GM18526 (cell line): ENCODE results near the gene CD109.

Source experiments
- POLR2A ChIP-seq: IDR thresholded peaks from 3 replicates; pipeline ENCODE4 v1.6.1; 2011; ENCODE audit not compliant: insufficient read length; ENCODE audit errors: extremely low read depth

CD109 gene

DNA sequence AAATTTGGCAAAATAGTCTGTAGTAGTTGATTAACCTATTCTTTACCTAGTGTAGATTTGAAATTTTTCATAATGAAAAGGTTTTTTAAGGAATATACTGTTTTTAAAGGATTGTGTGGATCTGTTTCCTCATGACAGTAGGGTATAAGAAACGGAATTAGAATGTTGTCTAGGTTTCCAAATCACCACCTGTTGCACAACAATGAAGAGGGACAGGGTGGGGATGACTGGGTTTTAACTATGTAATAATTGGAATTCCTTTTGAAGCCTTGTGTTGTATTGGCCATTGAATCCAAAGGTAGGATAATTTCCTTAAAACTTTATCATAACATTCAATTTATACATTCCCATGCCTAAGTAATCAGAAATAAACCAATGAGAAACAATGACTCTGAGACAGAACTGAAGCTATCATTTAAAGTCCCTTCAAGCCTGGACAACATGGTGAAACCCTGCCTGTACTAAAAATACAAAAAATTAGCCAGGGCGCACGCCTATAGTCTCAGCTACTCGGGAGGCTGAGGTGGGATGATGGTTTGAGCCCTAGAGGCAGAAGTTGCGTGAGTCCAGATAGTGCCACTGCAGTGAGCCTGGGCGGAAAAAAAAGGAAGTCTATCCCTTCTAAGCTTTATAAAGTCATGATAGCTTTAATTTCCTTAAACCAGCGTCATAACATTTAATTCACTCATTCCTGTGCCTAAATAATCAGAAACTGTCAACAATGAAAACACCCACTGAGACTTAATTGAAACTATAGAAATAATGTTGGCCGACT is 23.9 kb upstream of the CD109 start:
- no peak for TF ChIP-seq POLR2A

GRCh38 chr6:73675466-73676098 is 20.4 kb upstream of the CD109 start:
- no peak for TF ChIP-seq POLR2A

DNA sequence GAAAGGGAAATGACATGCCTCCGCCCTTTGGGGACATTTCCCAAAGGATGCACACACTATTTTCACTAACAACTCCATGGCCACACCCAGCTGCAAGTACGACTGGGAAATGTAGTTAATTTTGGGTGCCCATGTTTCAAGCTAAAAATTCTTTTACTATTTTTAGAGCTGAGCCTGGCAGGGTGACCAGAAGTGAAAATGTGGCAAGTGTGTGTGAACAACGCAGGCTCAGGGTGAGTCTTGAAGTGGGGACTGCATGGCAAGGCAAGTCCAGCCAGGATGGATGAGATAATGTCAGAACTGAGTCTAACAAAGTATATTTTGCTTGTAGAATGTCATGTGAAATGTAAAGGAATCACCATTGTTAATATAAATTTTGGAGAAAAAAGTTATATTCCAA is 17.0 kb upstream of the CD109 start:
- TF ChIP-seq POLR2A, result no peak

- no peak for TF ChIP-seq POLR2A
Observed at GRCh38 chr6:73680289-73680918, 15.6 kb upstream of the CD109 start.

GRCh38 chr6:73688351-73688750 is 7.7 kb upstream of the CD109 start:
- TF ChIP-seq POLR2A, result no peak

- TF ChIP-seq POLR2A, result no peak
Observed at GRCh38 chr6:73690056-73690455, 5.9 kb upstream of the CD109 start.

DNA sequence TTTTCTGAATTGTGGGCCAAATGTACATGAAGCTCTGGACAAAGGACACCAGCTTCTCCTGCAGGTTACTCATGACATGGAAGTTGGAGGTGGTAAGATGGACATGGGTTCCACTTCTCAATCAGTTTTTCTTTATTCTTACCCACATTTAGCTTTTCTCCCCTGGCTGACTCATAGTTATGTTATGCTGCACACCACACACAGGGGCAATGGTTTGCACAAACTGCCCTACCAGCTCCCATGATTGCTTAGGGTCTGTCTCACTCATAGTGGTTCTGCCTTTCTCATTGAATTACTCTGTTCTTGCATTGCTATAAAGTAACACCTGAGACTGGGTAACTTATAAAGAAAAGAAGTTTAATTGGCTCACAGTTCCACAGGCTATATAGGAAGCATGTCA is 4.5 kb upstream of the CD109 start:
- TF ChIP-seq POLR2A, result no peak

- TF ChIP-seq POLR2A, result no peak
Observed at GRCh38 chr6:73694711-73695411, 1.1 kb upstream of the CD109 start.

DNA sequence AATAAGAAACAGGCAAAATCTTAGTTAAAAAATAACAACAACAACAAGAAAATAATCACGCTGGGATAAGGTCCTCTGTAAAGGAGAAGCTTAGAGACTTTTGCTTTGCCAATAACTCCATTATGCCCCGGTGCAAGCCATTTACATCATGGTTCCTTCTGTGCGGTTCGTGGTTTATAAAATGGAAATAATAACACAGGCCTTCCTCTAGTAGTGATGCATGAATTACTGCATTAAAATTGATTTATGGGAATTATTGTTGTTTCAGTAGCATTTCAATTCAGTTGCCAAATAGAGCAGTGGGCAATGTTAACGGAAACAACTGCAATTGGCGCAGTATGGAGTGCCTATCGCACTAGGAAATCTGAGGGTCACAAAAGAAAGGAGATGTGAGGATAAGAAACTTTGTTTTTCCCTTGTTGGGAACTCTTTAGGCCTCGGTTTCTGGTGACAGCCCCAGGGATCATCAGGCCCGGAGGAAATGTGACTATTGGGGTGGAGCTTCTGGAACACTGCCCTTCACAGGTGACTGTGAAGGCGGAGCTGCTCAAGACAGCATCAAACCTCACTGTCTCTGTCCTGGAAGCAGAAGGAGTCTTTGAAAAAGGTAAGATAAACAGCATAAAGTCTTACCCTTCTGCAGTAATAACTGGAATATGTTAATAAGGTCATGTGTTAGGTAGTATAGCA is 1.1 kb downstream of the CD109 start:
- TF ChIP-seq POLR2A, result no peak

- no peak for TF ChIP-seq POLR2A
Observed at GRCh38 chr6:73699676-73700459, 3.9 kb downstream of the CD109 start.

GRCh38 chr6:73702444-73702843 is 6.4 kb downstream of the CD109 start:
- TF ChIP-seq POLR2A, result no peak

GRCh38 chr6:73703466-73703865 is 7.5 kb downstream of the CD109 start:
- TF ChIP-seq POLR2A, result no peak

- no peak for TF ChIP-seq POLR2A
Observed at GRCh38 chr6:73704260-73704659, 8.3 kb downstream of the CD109 start.

DNA sequence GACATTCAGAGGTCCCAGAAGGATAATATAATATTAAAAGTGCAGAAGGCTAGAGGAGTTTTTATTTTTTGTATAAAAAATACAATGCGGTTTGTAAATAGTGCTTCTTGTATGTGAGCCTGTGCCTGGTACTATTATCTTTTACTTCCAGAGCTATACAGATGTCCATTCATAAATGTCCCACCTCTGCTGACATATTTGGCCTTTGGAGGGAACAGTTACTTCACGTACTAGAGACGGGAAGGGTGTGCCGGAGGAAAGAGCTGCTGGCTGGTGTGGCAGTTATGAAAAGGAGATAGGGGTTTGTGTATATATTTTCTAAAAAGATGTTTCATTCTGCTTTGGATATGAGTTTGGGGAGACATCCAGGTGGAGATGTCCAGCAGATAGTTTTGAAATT is 8.8 kb downstream of the CD109 start:
- TF ChIP-seq POLR2A, result no peak
